T follicular helper cell (primary cell): Measurements from ENCODE around the gene TMEM266.
A peak's percentile ranks its signal among the peaks of the same experiment; 100 is the strongest.

Source experiments
- DNase-seq: peaks from one replicate; pipeline ENCODE4 v3.0.0-alpha.2; 2020; ENCODE audit warnings: low read depth

The TMEM266 gene

DNA sequence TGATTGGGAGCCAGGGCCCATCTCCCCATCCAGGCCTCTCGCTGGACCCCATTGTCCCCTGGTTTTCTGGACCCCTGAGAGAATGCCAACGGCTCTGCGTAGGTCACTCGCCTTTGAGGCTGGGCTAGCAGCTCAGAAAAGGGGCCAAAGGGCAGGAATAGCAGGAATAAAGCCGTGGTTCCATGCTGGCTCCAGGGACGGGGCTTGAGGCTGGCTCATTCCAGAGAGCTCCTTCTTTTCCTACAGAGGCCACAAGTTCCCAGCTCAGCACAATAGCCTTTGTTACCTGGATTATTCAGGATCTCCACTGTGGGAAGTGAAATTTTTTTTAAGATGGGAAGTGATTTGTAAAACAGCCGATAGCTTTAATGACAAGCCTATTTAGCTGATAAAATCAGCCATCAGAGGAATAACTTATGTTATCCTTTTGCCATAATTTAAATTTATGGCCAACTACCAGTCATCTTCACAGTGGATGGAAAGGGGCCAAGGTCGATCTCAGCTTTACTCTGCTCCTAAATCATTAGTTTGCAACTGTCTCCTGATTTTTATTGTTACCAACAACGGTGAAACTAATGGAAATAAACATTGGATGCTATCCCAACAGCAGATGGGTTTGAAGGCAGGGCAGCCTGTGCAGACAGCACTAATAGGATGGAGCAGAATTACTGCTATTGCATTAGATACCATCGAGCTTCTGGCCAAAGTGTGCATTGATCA lies 124.3 kb downstream of the TMEM266 start:
- DNase-seq: no peak

DNA sequence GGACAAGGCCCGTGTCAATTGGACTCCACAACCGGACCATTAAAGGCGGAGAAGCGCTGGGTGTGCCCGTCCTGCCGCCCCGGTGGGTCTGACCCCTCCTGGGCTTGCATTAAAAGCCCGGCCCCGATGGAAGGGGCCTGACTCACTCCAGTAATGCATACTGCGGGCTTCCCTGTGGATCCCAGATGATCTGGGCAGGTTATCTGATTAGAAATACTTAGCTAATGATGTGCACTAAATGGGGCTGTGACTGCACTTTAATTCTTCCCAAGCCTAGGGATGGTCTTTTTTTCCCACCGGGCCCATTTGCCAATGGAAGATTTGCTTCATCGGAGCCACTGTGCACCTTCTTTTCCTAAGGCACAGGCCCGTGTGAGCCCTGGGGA lies 124.9 kb downstream of the TMEM266 start:
- DNase-seq: no peak

DNA sequence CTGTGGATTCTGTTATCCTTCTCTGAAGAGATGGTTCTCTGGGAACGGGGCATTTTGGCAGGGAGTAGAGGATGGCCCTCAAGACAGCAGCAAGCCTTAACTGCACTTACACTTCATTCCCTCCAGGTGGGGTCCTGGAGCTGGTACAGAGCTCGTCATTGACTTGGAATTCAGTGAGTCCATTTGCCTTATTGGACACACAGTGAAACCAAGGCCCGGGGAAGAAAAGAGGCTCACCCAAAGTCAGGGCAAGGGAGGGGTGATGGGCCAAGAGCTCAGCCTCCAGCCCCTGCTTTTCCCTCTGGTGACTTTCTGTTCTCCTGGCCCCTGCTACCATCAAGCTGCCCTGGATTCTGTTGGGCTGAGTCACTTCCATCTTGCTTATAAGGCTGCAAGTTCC lies 125.9 kb downstream of the TMEM266 start:
- DNase-seq: no peak

DNA sequence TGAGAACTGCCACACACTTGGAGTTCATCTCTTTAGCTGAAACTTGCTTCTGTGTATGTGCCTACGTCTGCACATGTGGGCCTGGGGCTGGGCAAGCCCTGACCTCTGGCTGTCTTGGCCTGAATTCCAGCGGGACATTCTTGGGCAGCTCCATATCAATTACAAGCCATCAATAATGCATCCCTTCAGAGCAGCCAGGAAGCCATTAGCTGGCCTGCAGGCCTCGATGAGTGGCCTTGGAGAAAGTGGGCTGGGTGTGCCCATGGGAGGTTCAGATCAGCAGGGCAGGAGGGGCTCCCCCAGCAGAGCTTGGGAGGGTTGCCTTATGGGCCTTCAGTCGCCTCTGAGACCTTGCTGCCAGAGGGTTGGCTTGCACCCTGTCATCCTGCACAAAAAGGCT lies 127.4 kb downstream of the TMEM266 start:
- no peak for DNase-seq

DNA sequence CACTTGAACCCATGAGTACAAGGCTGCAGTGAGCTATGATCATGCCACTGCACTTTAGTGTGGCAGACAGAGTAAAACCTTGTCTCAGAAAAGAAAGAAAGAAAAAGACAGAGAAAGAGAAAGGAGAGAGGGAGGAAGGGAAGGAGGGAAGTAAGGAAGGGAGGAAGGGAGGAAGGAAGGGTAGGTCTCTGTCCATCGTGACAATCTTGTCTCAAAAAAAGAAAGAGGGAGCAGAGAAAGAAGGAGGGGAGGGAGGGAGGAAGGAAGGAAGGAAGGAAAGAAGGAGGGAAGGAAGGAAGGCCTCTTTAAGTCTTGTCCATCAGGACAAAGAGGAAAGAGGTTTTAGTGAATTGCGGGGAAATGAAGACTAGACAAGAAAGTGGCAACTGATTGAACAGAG lies 129.3 kb downstream of the TMEM266 start:
- DNase-seq: no peak

DNA sequence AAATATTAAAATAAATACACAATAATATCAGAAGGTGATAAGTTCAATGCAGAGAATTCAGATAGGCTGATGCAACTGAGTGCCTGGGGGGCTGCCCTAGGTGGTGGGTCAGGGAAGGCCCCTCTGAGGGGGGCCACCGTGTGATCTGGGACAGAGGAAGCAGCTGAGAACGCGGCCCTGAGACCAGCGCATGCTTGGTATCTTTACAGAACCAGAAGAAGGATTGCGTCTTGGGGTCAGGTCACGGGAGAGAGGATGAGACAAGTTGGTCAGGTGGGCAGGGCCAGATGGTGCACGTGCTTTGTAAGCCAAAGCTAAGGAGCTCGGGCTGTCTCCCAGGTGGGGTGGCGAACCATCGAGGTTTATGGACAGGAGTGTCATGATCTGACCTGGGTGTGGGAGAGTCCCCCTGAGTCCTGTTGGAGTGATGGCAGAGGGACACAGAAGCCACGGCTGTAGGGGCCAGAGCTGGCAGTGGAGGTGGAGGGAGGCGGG lies 130.3 kb downstream of the TMEM266 start:
- DNase-seq: no peak

DNA sequence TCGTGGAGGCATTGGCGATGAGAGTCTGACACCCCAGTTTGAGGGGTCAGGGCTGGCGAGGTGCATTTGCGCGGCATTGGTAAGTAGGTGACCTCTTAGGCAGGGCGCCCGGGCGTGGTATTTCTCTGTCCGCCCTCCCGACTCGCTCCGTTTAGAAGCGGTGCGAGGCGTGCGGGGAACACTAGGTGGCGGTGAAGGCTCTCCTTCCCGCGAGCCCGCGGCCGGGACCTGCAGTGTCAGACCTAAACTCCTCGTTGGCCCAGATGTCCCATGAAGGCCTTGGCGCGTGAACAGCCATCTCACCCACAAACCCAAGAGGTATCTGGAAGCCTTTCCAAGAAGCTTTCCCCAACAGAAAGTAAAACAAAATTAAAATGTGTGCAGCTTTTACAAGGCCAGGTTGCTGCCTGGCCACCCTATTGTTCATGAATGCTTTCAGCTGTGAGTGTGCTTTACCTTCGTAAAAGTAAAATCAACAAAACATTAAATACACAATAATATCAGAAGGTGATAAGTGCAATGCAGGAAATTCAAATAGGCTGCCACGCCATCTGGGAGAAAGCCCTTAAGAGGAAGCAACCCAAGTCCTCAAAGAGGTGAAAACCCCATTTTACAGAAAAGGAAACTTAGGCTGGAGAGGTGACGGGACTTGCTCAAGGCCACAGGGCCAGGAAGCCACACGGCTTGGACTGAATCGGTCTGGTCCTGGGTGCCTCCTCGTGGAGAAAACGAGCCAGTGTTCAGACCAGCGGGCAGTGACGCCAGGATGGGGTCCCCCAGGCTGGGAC lies 131.2 kb downstream of the TMEM266 start:
- peak; percentile 32 for DNase-seq

DNA sequence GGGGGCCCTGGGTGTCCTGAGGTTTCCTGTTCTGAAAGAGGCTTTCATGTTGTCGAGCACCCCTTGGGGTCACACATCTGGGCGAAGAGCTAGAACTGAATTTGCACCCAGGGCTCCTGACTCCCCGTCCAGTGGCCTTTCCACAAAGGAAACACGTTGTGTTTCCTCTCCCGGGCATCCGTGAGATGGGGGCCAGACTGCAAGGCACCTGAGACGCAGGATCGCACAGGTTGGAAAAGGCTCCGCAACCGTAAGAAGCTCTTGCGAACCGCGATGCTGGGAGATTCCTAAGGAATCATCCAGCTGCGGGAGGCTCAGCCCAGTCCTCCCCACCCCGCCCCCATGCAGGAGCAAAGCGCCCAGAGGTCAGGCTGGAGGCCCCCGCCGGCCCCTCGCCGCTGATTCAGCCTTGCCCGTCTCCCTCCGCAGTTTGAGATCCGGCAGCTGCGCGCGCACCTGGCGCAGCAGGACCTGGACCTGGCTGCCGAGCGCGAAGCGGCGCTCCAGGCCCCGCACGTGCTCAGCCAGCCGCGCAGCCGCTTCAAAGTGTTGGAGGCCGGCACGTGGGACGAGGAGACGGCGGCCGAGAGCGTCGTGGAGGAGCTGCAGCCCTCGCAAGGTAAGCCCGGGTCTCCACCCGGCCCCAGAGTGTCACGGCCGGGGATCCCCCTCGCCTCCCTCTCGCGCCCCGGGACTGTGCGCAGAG lies 131.9 kb downstream of the TMEM266 start:
- DNase-seq: no peak

DNA sequence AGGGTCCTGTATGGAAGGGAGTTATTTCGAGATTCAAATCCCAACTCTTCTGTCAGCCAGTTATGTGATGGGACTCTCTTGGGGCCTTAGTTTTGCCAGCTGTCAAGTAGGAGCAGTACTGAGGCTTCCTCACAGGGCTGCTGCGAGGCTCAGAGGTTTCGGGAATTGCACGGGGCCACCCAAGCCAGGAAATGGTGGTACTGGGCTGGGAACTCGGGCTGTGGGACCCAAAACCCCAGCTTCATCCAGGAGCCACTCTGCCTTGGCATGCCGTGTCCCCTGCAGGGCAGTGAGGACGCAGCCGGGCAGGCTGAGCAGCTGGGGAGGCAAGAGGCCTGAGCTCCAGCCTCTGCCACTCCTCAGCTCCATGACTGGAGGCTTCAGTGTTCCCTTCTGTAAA lies 132.9 kb downstream of the TMEM266 start:
- DNase-seq: no peak

DNA sequence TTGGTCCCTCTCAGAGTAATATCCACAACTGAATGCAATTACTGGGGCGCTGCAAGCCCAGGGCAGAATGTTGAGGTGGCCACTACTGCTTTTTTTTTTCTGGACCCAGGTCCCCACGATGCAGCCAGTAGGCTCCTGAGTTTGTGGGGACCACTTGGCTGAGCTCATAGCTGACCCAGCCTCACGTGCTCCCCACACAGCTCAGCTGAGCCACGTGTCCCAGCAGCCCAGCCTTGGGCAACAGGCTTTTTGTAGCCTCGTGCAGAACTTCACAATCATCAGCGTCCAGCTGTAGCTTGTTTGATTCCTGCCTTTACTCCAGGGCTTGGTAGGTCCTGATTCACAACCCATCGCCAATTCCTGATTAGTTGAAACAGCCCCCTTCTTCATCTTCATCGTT lies 134.1 kb downstream of the TMEM266 start:
- no peak for DNase-seq

DNA sequence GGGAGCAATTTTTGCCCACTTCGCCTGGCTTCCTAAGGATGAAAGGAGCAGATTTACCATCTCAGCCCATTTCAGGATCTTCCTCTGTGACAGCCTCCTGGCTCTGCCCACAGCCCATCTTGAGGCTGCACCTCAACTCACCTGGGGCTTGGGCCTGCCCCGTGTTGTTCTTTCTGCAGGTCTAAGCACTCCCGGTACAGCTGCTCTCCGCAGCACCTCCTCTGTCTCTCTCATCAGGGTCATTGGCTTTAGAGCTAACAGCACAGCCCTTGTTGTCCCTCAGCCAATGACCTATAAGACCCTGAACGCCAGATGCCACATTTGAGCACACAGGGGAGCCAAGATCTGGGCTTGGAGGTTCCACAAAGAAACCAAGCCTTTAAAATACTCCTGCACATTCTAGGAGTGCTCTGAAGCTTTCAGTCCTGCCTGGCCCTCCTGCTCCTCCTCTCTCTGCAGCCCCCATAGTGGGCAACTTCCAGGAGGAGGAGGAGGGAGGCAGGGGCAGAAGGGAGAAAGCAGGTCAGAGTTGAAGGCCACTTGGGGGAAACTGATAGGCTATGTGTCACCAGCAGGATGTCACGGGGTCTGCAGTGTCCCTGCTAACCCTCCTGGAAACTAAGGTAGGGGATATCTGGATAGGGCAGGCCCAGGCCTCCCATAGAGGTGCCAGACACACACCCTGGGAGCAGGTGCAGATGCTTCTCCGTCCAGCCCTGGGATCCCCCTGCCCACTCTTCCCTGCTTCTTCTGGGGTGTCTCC lies 135.9 kb downstream of the TMEM266 start:
- DNase-seq: no peak

DNA sequence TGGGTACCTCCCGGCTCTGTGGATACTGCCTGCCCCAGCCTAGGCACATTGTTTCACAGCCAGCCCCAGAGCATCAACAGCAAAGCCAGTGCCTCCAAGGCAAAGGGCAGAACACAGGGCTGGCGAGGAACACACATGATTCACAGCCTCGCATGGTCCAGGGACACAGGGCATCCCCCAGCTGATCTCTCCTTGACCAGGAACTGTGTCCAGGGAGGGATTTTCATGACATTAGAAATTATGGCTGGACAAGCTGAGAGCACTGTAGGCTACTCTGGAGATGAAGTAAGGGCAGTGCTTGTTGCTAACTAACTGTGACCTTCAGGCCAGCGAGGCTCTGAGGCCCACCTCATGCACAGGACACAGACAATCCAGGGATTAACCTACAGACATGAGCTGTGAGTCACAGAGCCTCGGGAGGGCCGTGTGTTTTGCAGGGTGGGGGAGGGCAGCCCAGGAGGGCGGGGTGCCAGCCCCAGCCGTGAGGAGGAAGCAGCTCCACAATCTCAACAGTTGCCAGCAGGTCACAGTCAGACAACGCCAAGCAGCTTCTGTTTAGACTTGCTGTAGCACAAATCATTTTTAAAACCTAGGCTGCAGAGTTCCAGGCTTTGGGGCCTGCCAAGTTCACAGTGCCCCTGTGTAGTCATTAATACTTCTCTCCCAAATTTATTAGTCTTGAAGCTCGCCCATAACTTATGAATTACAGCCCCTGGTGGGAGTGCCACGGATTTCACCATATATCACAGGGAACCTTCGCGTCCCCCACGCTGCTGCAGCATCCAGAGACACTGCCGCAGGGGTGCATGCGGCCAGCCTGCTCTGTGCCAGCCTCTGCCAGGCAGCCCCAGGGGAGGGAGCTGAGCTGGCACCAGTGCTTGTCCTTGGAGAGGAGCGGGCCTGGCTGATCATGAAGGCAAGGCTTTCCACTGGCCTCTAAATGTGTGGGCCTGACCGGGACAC lies 136.8 kb downstream of the TMEM266 start:
- DNase-seq: no peak

DNA sequence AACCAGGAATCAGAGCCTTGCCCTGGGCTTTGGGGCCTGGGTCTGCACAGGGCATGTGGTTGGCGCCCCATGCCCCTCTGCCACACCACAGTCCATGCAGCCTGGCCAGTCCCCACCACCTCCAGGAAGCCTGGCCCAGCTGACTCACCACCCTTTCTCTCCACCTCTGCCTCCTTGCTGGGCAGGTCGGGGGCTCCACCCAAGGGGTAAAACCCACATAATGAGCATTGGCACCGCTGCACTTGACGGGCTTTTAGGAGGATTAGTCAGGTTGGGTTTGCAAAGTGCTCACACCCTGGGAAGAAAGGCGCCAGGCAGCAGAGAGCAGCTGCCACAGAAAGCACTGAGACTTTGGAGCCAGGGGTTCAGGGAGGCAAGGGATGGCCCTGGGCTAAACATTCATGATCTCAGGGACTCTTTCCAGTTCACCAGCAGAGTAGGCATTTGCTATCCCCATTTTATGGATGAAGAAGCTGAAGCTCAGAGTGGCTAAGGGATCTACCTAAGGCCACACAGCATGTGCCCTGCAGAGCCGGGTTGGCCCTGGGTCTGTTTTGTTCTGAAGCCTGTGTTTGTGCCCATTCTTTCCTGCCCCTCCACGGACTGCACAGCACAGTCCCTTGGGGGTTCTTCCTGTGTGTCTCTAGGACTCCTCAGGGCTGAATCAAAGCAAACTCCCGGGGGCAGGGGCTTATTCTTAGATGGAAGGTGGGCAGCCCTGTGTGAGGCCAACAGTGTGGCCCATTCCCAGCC lies 138.1 kb downstream of the TMEM266 start:
- DNase-seq: no peak

DNA sequence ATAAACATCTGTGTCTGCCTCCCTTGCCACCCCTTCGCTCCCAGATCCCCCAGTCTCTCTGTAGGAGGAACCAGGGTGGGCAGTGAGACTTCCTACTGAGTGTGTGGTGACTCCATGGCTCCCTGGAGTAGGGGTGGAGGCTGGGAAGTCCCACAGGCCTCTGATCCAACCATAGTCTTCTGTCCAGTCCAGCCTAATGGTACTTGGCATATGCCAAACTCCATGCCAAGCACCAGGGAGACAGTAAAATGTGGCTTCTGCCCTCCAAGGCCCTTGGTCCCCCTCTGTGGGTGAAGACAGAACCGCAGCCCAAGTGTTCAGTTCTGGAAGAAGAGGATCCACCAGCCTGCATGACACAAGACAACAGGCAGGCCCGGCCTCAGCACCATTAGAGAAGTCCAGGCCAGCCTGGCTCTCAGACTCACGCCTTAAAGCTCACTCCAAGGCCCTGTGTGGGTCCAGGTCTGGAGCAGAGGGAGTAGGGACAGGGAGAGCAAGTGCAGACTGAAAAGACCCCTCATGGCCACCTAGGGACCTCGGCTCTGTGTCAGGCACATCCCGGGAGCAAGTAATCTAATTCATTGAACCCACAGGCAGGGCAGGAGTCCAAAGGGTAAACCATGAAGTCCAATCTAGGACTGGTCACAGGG lies 138.8 kb downstream of the TMEM266 start:
- DNase-seq: no peak

DNA sequence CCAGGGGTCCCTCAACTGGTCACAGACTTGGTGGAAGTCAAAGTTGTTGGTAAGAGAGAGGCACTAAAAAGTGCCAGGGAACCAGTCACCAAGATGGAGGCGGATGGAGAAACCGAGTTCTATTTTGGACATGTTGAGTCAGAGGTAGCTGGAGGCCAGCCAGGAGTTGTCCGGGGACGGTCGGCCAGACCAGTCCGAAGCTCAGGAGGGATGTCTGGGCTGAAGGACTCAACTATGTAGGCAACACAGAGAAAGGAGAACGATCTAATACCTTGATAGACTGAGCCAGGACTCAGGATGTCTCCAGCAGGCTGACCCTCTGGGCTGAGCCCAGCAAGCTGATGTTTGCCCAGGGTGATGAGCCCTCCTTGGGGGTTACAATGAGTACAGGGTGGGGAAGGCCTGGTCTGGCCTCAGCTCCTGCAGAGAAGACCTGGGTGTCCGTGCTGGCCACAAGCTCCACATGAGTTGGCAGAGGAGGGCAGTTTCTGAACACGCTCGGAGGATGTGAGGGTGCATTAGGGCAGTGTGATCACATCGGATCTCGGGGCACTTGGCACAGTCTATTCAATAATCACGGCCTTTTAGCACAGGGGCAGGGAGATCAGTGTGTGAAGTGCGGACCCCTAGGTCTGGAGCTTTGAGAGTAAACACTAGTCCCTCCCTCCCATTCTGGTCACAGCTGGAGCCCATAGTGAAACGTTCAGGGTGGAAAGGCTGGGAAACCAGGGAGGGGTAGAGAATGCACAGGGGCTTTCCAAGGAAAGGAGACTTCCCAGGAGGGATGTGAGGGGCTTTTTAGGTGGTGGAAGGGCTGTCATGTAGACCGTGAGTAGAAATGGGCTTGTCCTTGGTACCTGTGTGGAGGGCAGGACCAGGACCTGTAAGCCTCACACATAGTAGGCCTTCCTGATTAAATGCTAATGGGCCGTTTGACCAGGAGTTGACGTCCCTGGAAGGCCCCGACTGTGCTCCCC lies 139.6 kb downstream of the TMEM266 start:
- DNase-seq: no peak

DNA sequence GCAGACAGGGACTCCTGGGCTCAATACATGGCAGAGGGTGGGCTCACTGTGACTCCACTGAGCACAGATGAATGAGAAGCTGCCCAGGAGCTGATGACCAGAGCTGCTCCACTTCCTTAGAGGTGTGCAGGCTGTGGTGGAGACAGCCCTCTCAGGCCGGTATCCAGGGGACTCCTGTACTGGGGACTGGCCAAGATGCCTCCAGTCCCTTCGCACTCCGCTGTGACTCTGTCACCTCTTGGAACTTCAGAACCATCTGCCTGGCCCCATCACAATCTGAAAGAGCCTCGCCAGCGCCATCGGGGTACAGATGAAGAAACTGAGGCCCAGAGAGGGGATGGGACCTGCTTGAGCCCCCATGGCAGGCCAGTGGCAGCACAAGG lies 140.3 kb downstream of the TMEM266 start:
- DNase-seq: no peak

DNA sequence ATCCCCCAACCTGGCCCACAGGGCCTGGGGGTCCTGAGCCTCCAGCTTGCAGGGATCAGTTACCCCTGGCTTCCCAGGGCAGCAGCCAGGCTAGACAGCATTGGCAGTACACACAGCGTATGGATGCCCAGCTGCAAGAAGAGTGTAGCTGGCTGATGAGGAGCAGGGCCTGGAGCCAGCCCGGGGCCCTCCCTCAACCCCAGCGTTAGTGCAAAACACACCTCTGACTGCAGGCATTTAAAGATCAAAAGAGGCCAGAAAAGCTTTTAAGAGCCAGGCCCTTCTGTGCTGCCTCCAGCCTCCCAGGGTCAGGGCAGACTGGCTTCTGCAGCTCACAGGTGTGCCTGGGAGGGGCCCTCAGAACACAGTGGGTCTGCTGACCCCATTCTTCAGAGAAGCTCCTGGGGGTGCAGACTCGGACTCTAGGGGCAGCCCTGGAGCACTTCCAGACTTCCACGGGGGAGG lies 140.9 kb downstream of the TMEM266 start:
- DNase-seq: no peak

DNA sequence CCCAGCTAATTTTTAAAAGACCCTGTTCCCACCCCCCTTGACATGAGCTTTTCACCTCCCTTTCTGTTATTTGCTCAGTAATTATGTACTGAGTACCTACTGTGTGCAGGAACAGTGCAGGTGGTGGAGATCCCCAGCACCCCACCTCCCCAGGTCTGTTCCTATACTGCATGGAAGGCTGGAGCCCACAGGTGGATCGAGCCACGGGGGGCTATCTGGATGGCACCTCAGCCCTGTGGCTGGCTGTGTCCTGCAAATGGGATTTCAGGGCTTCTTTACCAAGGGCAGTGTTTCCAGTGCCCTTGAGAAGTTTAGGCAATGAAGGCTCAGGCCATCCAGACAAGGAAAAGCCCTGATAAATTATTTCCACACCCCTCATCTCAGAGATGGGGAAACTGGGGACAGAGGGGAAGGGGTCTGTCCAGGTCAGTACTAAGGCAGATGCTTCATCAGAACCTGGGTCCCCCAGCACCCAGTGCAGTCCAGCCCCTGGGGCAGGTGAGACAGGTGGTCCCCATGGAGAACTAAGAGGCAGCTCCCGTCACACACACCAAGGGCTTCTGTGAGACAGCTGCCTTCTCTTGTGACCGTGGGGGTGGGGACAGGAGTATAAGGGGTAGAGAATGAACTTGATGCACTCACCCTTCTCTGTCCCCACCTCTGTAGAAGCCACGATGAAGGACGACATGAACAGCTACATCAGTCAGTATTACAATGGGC lies 141.9 kb downstream of the TMEM266 start:
- no peak for DNase-seq
